ENCODE results near the gene WHAMM. TPM values are rescaled to one million over a fixed set of nuclear protein-coding genes. Genes with fewer than 3 reads are reported as not detected.

Gene WHAMM
- total RNA-seq, 1 donor from 2014 or later: 9.3 TPM

GRCh38 chr15:82778755-82779154 lies 30.7 kb upstream of the WHAMM start:
- TF ChIP-seq, protein P1, sequence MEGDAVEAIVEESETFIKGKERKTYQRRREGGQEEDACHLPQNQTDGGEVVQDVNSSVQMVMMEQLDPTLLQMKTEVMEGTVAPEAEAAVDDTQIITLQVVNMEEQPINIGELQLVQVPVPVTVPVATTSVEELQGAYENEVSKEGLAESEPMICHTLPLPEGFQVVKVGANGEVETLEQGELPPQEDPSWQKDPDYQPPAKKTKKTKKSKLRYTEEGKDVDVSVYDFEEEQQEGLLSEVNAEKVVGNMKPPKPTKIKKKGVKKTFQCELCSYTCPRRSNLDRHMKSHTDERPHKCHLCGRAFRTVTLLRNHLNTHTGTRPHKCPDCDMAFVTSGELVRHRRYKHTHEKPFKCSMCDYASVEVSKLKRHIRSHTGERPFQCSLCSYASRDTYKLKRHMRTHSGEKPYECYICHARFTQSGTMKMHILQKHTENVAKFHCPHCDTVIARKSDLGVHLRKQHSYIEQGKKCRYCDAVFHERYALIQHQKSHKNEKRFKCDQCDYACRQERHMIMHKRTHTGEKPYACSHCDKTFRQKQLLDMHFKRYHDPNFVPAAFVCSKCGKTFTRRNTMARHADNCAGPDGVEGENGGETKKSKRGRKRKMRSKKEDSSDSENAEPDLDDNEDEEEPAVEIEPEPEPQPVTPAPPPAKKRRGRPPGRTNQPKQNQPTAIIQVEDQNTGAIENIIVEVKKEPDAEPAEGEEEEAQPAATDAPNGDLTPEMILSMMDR (IDR thresholded peaks at IDR 0.05; ENCODE audit: unreplicated experiment): no peak
- Mint-ChIP-seq H3K27me3 (ENCODE audit: unreplicated experiment) (no peaks in the 10 kb centered on the region), H3K4me3 (ENCODE audit: unreplicated experiment) (no peak overlapping the region), H3K4me1 (ENCODE audit: unreplicated experiment) (no peaks in the 10 kb centered on the region), H3K9me3 (ENCODE audit: unreplicated experiment) (no peaks in the 10 kb centered on the region), H3K27ac (ENCODE audit: unreplicated experiment) (no peak overlapping the region), H3K36me3 (ENCODE audit: low read depth, unreplicated experiment) (no peaks in the 10 kb centered on the region)
- DNase-seq (ENCODE audit: low spot score): no peak

- H3K36me3 Mint-ChIP-seq (ENCODE audit: low read depth, unreplicated experiment): no peaks in the 10 kb centered on the region
- no peaks in the 10 kb centered on the region for H3K27me3 Mint-ChIP-seq (ENCODE audit: unreplicated experiment)
- no peak for DNase-seq (ENCODE audit: low spot score)
- H3K27ac Mint-ChIP-seq (ENCODE audit: unreplicated experiment): no peak overlapping the region
- H3K9me3 Mint-ChIP-seq (ENCODE audit: unreplicated experiment): no peaks in the 10 kb centered on the region
- H3K4me3 Mint-ChIP-seq (ENCODE audit: unreplicated experiment): no peak overlapping the region
- H3K4me1 Mint-ChIP-seq (ENCODE audit: unreplicated experiment): no peaks in the 10 kb centered on the region
- TF ChIP-seq, protein P1 (IDR thresholded peaks at IDR 0.05; ENCODE audit: unreplicated experiment): no peak
Measured at GRCh38 chr15:82781349-82781748, 28.1 kb upstream of the WHAMM start.

DNA sequence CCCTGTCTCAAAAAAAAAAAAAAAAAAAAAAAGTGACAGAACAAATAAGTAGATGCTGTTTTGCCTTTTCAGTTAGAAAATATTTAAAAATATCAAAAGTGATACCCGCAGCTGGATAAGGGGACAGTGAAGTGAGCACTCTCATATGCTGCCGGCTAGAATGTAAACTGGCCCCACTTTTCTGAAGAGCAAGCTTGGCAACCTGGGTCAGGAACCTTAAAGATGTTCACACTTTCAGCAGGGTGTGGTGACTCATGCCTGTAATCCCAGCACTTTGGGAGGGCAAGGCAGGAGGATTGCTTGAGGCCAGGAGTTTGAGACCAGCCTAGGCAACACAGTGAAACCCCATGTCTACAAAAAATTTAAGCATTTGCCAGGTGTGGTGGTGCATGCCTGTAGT lies 20.9 kb upstream of the WHAMM start:
- no peaks in the 10 kb centered on the region for H3K36me3 Mint-ChIP-seq (ENCODE audit: low read depth, unreplicated experiment)
- DNase-seq (ENCODE audit: low spot score): no peak
- no peaks in the 10 kb centered on the region for H3K9me3 Mint-ChIP-seq (ENCODE audit: unreplicated experiment)
- TF ChIP-seq, protein P1 (IDR thresholded peaks at IDR 0.05; ENCODE audit: unreplicated experiment): no peak
- H3K27ac Mint-ChIP-seq (ENCODE audit: unreplicated experiment): no peak overlapping the region
- no peak overlapping the region for H3K4me3 Mint-ChIP-seq (ENCODE audit: unreplicated experiment)
- no peaks in the 10 kb centered on the region for H3K4me1 Mint-ChIP-seq (ENCODE audit: unreplicated experiment)
- H3K27me3 Mint-ChIP-seq (ENCODE audit: unreplicated experiment): no peaks in the 10 kb centered on the region

GRCh38 chr15:82789491-82789890 lies 19.9 kb upstream of the WHAMM start:
- no peaks in the 10 kb centered on the region for H3K27me3 Mint-ChIP-seq (ENCODE audit: unreplicated experiment)
- no peak for DNase-seq (ENCODE audit: low spot score)
- no peak overlapping the region for H3K4me3 Mint-ChIP-seq (ENCODE audit: unreplicated experiment)
- TF ChIP-seq, protein P1 (IDR thresholded peaks at IDR 0.05; ENCODE audit: unreplicated experiment): no peak
- no peaks in the 10 kb centered on the region for H3K36me3 Mint-ChIP-seq (ENCODE audit: low read depth, unreplicated experiment)
- no peaks in the 10 kb centered on the region for H3K4me1 Mint-ChIP-seq (ENCODE audit: unreplicated experiment)
- H3K9me3 Mint-ChIP-seq (ENCODE audit: unreplicated experiment): no peaks in the 10 kb centered on the region
- no peak overlapping the region for H3K27ac Mint-ChIP-seq (ENCODE audit: unreplicated experiment)

DNA sequence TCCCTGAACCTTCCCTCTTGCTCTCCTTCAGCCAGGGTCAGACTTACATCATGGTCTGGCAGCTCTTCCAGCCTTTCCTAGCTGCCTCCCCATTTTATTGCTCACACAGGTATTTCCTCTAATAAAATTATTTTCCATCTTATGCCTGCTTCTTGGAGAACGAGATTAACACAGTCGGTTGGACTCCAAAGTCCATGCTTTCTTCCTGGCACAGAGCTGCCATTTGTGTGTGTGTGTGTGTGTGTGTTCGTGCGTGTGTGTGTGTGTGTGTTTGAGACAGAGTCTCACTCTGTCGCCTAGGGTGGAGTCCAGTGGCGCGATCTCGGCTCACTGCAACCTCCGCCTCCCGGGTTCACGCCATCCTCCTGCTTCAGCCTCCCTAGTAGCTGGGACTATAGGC lies 19.1 kb upstream of the WHAMM start:
- no peaks in the 10 kb centered on the region for H3K4me1 Mint-ChIP-seq (ENCODE audit: unreplicated experiment)
- no peak overlapping the region for H3K4me3 Mint-ChIP-seq (ENCODE audit: unreplicated experiment)
- DNase-seq (ENCODE audit: low spot score): no peak
- no peak overlapping the region for H3K27ac Mint-ChIP-seq (ENCODE audit: unreplicated experiment)
- H3K36me3 Mint-ChIP-seq (ENCODE audit: low read depth, unreplicated experiment): no peaks in the 10 kb centered on the region
- no peaks in the 10 kb centered on the region for H3K9me3 Mint-ChIP-seq (ENCODE audit: unreplicated experiment)
- H3K27me3 Mint-ChIP-seq (ENCODE audit: unreplicated experiment): no peaks in the 10 kb centered on the region
- TF ChIP-seq, protein P1 (IDR thresholded peaks at IDR 0.05; ENCODE audit: unreplicated experiment): no peak
